Prostate gland (tissue), 2 donors: ENCODE measurements around the gene QSER1.

ENCODE experiments used
- CTCF ChIP-seq, 4 experiments: fragments of 200-600 bp in 2 of 4; fragments of 450-650 bp in 2 of 4; sonication (generic) in 2 of 4; IDR thresholded peaks; 1 replicate in 3 of 4; 2 replicates in 1 of 4; pipeline ENCODE4 v1.5.1; 2016 to 2019; ENCODE audit warnings: antibody characterized with exemption in 4 of 4, mild to moderate bottlenecking in 2 of 4, moderate library complexity in 2 of 4
- POLR2A ChIP-seq: fragments of 450-650 bp; IDR thresholded peaks from one replicate; pipeline ENCODE4 v1.6.1; 2016; ENCODE audit warnings: antibody characterized with exemption, mild to moderate bottlenecking
- POLR2AphosphoS5 ChIP-seq: sonication (generic); formaldehyde crosslinking; IDR thresholded peaks from one replicate; pipeline ENCODE4 v1.6.1; 2017; ENCODE audit warnings: antibody characterized with exemption

- TF ChIP-seq POLR2A = no peak
- no peak for TF ChIP-seq CTCF (IDR thresholded peaks at IDR 0.05)
- no peak for TF ChIP-seq POLR2AphosphoS5
Observed at GRCh38 chr11:32883421-32883820, 9.2 kb upstream of the QSER1 start.
